Esophagus squamous epithelium (tissue), 5 donors: ENCODE data around the gene ARID5B. TPM values are rescaled to one million over a fixed set of nuclear protein-coding genes. Genes with fewer than 3 reads are reported as not detected.

Experiments
- DNase-seq: peaks from one replicate; lab custom pipeline; 2025; lab: John Stamatoyannopoulos, UW
- H3K27ac ChIP-seq, 4 donors: fragments of 200-600 bp; sonication (generic); one replicate each; pipeline ENCODE4 v1.5.1; 2016 to 2019; ENCODE audit warnings: mild to moderate bottlenecking in 1 of 4
- H3K27me3 ChIP-seq, 4 donors: fragments of 200-600 bp; sonication (generic); 1 replicate in 3 of 4; 2 replicates in 1 of 4; pipeline versions ENCODE4 v1.5.1 to v1.6.0; 2017 to 2021; ENCODE audit warnings: antibody characterized with exemption in 1 of 4
- H3K36me3 ChIP-seq, 3 donors: fragments of 200-600 bp; sonication (generic); one replicate each; pipeline ENCODE4 v1.5.1; 2016 to 2019
- H3K4me1 ChIP-seq, 3 donors: fragments of 200-600 bp; sonication (generic); one replicate each; pipeline ENCODE4 v1.5.1; 2017 to 2019
- H3K4me3 ChIP-seq, 4 donors: fragments of 200-600 bp; sonication (generic); 1 replicate in 3 of 4; 2 replicates in 1 of 4; pipeline ENCODE4 v1.5.1; 2016 to 2019; ENCODE audit warnings: mild to moderate bottlenecking in 2 of 4, moderate library complexity in 1 of 4
- H3K9me3 ChIP-seq, 3 donors: fragments of 200-600 bp; sonication (generic); one replicate each; pipeline ENCODE4 v1.5.1; 2016 to 2019
- POLR2A ChIP-seq, 4 donors: fragments of 450-650 bp; IDR thresholded peaks; one replicate each; pipeline ENCODE4 v1.6.1; 2017; ENCODE audit warnings: antibody characterized with exemption in 4 of 4, mild to moderate bottlenecking in 4 of 4, moderate library complexity in 3 of 4
- WGBS, 2 donors: methylation state at CpG; one replicate each; pipeline ENCODE4 v1.1.5; 2018; 5-methylcytosine and 5-hydroxymethylcytosine counted together
- intact Hi-C: fragments of 100-400 bp; cut with DNase I; formaldehyde crosslinking; loops from one replicate; pipeline ENCODE4 v1.15.0; 2022
- total RNA-seq, 4 donors: library from RNA; depleted of rRNA; stranded (reverse); fragments of >200 nt; gene quantifications; one replicate each; pipeline ENCODE4 v1.1.0, GENCODE V29; 2016
- TF ChIP-seq, protein P1 (sequence below), 6 experiments: fragments of 450-650 bp in 4 of 6; fragments of 200-600 bp in 2 of 6; sonication (generic) in 2 of 6; IDR thresholded peaks; one replicate each; pipeline ENCODE4 v1.5.1; 2016 to 2019; ENCODE audit warnings: antibody characterized with exemption in 6 of 6, mild to moderate bottlenecking in 4 of 6, moderate library complexity in 4 of 6
- donor health status: DM: yes; HTN: yes; CAD: no.

Gene ARID5B
- total RNA-seq, 4 donors from 2014 or later = 18.0 to 38.1 (median 30.2) TPM

- intact Hi-C loops = no loop called here
- TF ChIP-seq POLR2A (IDR thresholded peaks at IDR 0.05) = no peak
- TF ChIP-seq, protein P1, sequence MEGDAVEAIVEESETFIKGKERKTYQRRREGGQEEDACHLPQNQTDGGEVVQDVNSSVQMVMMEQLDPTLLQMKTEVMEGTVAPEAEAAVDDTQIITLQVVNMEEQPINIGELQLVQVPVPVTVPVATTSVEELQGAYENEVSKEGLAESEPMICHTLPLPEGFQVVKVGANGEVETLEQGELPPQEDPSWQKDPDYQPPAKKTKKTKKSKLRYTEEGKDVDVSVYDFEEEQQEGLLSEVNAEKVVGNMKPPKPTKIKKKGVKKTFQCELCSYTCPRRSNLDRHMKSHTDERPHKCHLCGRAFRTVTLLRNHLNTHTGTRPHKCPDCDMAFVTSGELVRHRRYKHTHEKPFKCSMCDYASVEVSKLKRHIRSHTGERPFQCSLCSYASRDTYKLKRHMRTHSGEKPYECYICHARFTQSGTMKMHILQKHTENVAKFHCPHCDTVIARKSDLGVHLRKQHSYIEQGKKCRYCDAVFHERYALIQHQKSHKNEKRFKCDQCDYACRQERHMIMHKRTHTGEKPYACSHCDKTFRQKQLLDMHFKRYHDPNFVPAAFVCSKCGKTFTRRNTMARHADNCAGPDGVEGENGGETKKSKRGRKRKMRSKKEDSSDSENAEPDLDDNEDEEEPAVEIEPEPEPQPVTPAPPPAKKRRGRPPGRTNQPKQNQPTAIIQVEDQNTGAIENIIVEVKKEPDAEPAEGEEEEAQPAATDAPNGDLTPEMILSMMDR (IDR thresholded peaks at IDR 0.05) = no peak
- peak overlapping the region in 2 of 4 donors; percentile 90 to 95 for H3K27ac ChIP-seq
- WGBS, 2 donors = 86 to 89% methylated on average over 2 of the region's 2 CpGs
- H3K36me3 ChIP-seq = peaks cover 9 to 54% (median 9%) of the 10 kb centered on the region in 3 donors
- no peaks in the 10 kb centered on the region for H3K27me3 ChIP-seq
- H3K4me3 ChIP-seq = no peak overlapping the region
- H3K9me3 ChIP-seq = no peaks in the 10 kb centered on the region
- peaks cover 29 to 62% (median 47%) of the 10 kb centered on the region in 3 donors for H3K4me1 ChIP-seq
- DNase-seq = no peak
Observed at GRCh38 chr10:62085821-62086220, 184.3 kb downstream of the ARID5B start.

DNA sequence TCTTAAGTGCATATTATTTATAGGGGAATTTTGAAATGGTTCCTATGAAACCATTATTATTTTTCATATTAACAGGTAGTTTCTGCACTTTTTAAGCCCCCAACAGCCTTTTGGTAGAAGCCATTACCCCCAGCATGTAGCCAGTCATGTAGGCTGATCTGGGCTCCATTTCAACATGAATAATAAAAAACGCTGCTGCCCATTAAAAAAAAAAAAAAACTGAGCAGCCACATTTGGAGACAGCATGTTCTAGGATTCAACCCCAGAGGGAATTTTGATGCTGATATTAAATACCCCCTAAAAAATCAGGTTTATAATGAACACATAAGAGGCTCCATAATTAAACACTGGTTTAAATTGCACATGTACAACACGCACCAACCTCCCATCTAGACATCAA, 185.8 kb downstream of the ARID5B start:
- no peak for TF ChIP-seq POLR2A (IDR thresholded peaks at IDR 0.05)
- TF ChIP-seq, protein P1 (IDR thresholded peaks at IDR 0.05) = no peak
- Histone ChIP-seq H3K27me3 (no peaks in the 10 kb centered on the region), H3K4me3 (no peak overlapping the region), H3K27ac (no peak overlapping the region), H3K36me3 (peaks cover 24 to 69% (median 24%) of the 10 kb centered on the region in 3 donors), H3K9me3 (no peaks in the 10 kb centered on the region), H3K4me1 (peaks cover 22 to 48% (median 32%) of the 10 kb centered on the region in 3 donors)
- no peak for DNase-seq
- WGBS, 2 donors = 65 to 73% methylated on average over 2 of the region's 2 CpGs
- intact Hi-C loops = no loop called here

DNA sequence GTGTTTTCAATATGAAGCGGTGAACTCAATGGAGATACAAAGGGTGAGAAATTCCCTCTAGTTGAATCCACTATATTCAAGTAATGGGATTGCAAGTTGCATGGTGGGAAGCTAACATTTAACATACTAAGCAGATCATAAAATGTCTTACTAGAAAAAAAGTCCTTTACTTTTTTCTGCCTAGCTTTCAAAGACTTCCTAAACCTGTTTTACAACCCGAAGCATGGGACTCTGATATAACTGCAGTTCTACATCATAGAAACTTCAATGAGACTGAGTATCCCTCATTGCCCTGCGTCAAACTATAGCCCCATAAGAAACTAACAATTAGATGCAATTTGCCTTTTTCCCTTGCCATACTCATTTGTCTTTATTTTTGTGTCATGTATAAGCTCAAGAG, 187.3 kb downstream of the ARID5B start:
- Histone ChIP-seq H3K36me3 (peaks cover 29 to 82% (median 32%) of the 10 kb centered on the region in 3 donors), H3K4me1 (peaks cover 9 to 47% (median 19%) of the 10 kb centered on the region in 3 donors), H3K9me3 (no peaks in the 10 kb centered on the region), H3K27ac (peak overlapping the region in 1 of 4 donors; percentile 6), H3K4me3 (no peak overlapping the region), H3K27me3 (no peaks in the 10 kb centered on the region)
- no peak for TF ChIP-seq POLR2A (IDR thresholded peaks at IDR 0.05)
- TF ChIP-seq, protein P1 (IDR thresholded peaks at IDR 0.05) = no peak
- intact Hi-C loops = no loop called here
- DNase-seq = no peak
- WGBS, 2 donors = 80 to 90% methylated on average over 3 of the region's 3 CpGs

- intact Hi-C loops = no loop called here
Observed at GRCh38 chr10:62092301-62093030, 191.0 kb downstream of the ARID5B start.

More at GRCh38 chr10:62092301-62093030, 191.0 kb downstream of the ARID5B start:
- peak overlapping the region in 2 of 4 donors; percentile 29 to 31 for H3K27ac ChIP-seq
- H3K4me1 ChIP-seq = peaks cover 0 to 57% (median 28%) of the 10 kb centered on the region in 3 donors
- no peak overlapping the region for H3K4me3 ChIP-seq
- no peaks in the 10 kb centered on the region for H3K27me3 ChIP-seq
- TF ChIP-seq, protein P1 (IDR thresholded peaks at IDR 0.05) = no peak
- no peak for TF ChIP-seq POLR2A (IDR thresholded peaks at IDR 0.05)
- no peaks in the 10 kb centered on the region for H3K9me3 ChIP-seq
- WGBS, 2 donors = 94 to 95% methylated on average over 14 to 19 of the region's 22 CpGs
- no peak for DNase-seq
- peaks cover 25 to 61% (median 29%) of the 10 kb centered on the region in 3 donors for H3K36me3 ChIP-seq
